ENCODE results near the gene KLF15. TPM values are rescaled to one million over a fixed set of nuclear protein-coding genes. Genes with fewer than 3 reads are reported as not detected.

Gene KLF15
- total RNA-seq, 1 donor from 2014 or later = 0.67 TPM

DNA sequence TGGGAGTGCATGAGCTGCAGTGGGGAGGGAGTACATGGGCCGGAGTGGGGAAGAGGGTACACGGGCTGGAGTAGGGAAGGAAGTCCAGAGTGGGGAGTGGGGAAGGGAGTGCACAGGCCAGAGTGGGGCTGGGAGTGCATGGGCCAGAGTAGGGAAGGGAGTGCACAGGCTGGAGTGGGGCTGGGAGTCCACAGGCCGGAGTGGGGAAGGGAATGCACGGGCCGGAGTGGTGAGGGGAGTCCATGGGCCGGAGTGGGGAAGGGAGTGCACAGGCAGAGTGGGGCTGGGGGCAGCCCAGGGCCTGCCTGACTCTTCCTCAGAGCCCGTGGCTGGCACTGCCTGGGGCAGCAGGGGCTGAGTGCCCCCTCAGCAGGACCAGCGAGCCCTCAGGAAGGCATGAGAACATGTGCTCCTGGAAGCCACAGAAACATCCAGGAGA lies 40.7 kb downstream of the KLF15 start:
- Histone ChIP-seq H3K27me3 (ENCODE audit: control insufficient read depth, insufficient read depth, low read length) (peaks cover 2% of the 10 kb centered on the region), H3K36me3 (ENCODE audit: control insufficient read depth, insufficient read depth, low read length) (no peaks in the 10 kb centered on the region), H3K4me3 (ENCODE audit: low read depth, low read length) (no peak overlapping the region)
- TF ChIP-seq, protein P1, sequence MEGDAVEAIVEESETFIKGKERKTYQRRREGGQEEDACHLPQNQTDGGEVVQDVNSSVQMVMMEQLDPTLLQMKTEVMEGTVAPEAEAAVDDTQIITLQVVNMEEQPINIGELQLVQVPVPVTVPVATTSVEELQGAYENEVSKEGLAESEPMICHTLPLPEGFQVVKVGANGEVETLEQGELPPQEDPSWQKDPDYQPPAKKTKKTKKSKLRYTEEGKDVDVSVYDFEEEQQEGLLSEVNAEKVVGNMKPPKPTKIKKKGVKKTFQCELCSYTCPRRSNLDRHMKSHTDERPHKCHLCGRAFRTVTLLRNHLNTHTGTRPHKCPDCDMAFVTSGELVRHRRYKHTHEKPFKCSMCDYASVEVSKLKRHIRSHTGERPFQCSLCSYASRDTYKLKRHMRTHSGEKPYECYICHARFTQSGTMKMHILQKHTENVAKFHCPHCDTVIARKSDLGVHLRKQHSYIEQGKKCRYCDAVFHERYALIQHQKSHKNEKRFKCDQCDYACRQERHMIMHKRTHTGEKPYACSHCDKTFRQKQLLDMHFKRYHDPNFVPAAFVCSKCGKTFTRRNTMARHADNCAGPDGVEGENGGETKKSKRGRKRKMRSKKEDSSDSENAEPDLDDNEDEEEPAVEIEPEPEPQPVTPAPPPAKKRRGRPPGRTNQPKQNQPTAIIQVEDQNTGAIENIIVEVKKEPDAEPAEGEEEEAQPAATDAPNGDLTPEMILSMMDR (IDR thresholded peaks at IDR 0.05; ENCODE audit: insufficient read depth, low read length, poor library complexity, severe bottlenecking) = no peak
- no peak for DNase-seq (ENCODE audit: low read depth)

DNA sequence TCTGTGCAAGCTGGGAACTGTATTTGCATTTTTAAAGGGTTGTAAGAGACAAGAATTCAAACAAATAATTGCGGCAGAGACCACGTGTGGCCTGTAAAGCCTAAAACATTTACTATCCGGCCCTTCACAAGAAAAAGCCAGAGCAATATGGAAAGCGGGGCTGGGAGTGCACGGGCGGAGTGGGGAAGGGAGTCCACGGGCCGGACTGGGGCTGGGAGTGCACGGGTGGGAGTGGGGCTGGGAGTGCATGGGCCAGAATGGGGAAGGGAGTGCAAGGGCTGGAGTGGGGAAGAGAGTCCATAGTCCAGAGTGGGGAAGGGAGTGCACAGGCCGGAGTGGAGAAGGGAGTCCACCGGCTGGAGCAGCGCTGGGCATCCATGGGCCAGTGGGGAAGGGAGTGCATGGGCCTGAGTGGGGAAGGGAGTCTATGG lies 41.2 kb downstream of the KLF15 start:
- DNase-seq (ENCODE audit: low read depth) = no peak
- TF ChIP-seq, protein P1 (IDR thresholded peaks at IDR 0.05; ENCODE audit: insufficient read depth, low read length, poor library complexity, severe bottlenecking) = no peak
- Histone ChIP-seq H3K4me3 (ENCODE audit: low read depth, low read length) (no peak overlapping the region), H3K36me3 (ENCODE audit: control insufficient read depth, insufficient read depth, low read length) (no peaks in the 10 kb centered on the region), H3K27me3 (ENCODE audit: control insufficient read depth, insufficient read depth, low read length) (peaks cover 2% of the 10 kb centered on the region)

DNA sequence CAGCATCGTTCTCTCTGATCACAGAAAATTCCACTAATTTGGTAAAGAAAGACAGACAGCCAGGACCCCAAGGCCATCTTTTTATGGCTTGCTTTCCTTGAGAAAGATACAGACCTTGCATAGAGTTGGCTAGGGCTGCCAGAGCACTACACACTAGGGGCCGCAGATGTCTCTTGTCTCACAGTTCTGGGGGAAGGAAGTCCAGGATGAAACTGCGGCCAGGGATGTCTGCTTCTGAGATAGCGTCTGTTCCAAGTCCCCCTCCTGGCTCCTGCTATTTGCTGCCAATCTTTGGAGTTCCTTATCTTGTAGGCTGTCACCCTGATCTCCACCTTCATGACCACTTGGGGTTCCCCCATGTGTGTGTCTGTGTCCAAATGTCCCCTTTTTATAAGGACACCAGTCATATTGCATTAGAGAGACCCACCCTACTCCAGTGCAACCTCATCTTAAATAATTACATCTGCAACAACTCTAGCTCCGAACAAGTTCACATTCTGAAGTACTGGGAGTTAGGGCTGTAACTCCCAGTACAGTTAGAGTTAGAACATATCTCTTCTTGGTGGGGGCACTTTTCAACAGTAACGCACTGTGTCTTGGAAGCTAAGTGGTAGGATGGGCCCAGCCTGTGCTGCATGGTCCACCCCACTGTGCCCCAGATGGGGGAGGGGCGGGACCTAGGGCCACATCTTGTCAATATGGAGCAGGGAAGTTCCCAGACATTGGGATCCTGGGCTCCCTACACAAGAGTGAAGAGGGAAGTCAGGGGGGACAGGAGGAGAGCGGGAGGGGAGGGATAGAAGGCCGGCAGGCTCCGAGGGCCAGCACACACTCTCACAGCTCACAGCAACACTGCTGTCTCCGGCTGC lies 42.2 kb downstream of the KLF15 start:
- no peak for DNase-seq (ENCODE audit: low read depth)
- peaks cover 1% of the 10 kb centered on the region for H3K27me3 ChIP-seq (ENCODE audit: control insufficient read depth, insufficient read depth, low read length)
- no peak overlapping the region for H3K4me3 ChIP-seq (ENCODE audit: low read depth, low read length)
- TF ChIP-seq, protein P1 (IDR thresholded peaks at IDR 0.05; ENCODE audit: insufficient read depth, low read length, poor library complexity, severe bottlenecking) = no peak
- no peaks in the 10 kb centered on the region for H3K36me3 ChIP-seq (ENCODE audit: control insufficient read depth, insufficient read depth, low read length)

DNA sequence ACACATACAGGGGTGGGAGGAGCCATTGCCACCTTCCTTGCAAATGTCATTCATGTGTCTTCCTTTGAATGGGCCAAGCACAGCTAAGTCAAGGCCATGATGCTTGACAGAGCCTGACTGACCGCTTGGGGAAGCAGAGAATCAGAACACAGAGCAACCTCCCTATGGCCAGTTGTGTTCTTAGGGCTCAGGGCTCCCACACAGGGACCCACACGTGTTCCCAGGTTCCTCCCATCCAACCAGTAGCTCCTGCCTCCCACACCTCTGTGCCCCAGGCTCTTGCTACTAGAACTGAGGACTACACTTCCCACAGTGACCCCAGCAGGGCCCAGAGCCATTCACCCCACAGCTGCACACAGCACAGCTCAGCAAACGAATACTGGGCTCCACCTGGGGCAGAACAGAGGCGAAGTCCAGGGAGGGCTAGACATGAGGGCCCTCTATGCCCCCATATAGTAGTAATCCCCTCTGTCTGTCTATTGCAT lies 42.9 kb downstream of the KLF15 start:
- no peak for DNase-seq (ENCODE audit: low read depth)
- Histone ChIP-seq H3K27me3 (ENCODE audit: control insufficient read depth, insufficient read depth, low read length) (no peaks in the 10 kb centered on the region), H3K4me3 (ENCODE audit: low read depth, low read length) (no peak overlapping the region), H3K36me3 (ENCODE audit: control insufficient read depth, insufficient read depth, low read length) (no peaks in the 10 kb centered on the region)
- TF ChIP-seq, protein P1 (IDR thresholded peaks at IDR 0.05; ENCODE audit: insufficient read depth, low read length, poor library complexity, severe bottlenecking) = no peak

DNA sequence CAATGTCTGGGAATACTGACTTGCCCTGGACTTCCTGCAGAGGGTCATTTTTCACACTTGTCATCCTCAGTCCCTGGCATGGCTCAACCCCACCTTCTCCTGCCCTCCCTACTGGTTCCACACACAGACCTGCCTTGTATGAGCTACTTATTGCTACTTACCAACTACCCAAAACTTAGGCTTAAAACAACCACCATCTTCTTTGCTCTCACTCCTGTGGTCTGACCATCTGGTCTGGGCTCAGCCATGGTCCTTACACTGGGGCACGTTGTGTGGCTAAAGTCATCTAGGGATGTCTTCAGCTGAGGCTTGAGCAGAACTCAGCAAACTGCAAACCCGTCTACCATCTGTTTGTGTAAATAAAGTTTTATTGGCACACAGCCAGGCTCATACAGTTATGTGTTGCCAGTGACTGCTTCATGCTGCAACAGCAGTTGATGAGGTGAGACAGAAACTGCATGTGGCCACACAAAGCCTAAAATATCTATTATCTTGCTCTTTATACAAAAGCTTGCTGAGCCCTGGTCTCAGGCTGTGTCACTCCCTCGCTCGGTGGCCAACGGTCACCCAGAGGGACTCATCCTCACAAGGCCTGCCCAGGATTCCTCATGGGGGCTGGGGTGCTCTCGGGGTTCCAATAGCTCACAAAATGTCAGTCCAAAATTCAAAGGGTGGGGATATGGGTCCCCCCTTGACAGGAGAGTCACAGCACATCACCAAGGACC lies 43.5 kb downstream of the KLF15 start:
- Histone ChIP-seq H3K4me3 (ENCODE audit: low read depth, low read length) (no peak overlapping the region), H3K27me3 (ENCODE audit: control insufficient read depth, insufficient read depth, low read length) (no peaks in the 10 kb centered on the region), H3K36me3 (ENCODE audit: control insufficient read depth, insufficient read depth, low read length) (no peaks in the 10 kb centered on the region)
- DNase-seq (ENCODE audit: low read depth) = no peak
- TF ChIP-seq, protein P1 (IDR thresholded peaks at IDR 0.05; ENCODE audit: insufficient read depth, low read length, poor library complexity, severe bottlenecking) = no peak

All from kidney epithelial cell (primary cell).